ENCODE measurements around the gene PAQR9. TPM values are rescaled to one million over a fixed set of nuclear protein-coding genes. Genes with fewer than 3 reads are reported as not detected.

Gene PAQR9
- polyA plus RNA-seq, 1 donor (not counting 4 experiments of a cell fraction or from before 2014, with no cell fraction given), result not detected

DNA sequence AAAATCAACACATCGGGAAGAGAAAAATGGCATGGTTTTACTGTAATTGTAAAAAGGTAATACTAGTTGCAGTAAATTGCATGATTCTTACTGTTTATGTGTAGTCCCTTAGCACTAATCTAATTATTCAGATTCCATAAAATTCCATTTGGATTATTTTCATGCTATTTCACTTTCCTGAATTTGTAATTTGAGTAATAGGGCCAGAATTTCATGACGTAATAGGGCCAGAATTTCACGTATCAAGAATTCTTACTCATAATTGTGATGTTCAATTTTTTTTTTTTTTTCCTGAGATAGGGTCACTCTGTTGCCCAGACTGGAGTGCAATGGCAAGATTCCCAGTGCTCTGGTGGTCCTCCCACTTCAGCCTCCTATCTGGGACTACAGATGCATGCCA, 35.0 kb upstream of the PAQR9 start:
- Histone ChIP-seq H3K4me2 (ENCODE audit: control insufficient read depth, extremely low read depth, insufficient read depth, low read depth, low read length) (no peak overlapping the region), H3K36me3 (ENCODE audit: control insufficient read depth in 2 of 2, extremely low read depth in 1 of 2, insufficient read depth in 2 of 2, low read length in 2 of 2) (no peaks in the 10 kb centered on the region), H3K79me2 (ENCODE audit: control insufficient read depth, insufficient read depth, low read length) (peaks cover 23% of the 10 kb centered on the region), H3K4me3 (ENCODE audit: control insufficient read depth in 2 of 3, extremely low read depth in 1 of 3, insufficient read depth in 2 of 3, low read depth in 1 of 3, low read length in 3 of 3) (no peak overlapping the region), H3K9ac (ENCODE audit: control insufficient read depth, extremely low read depth, insufficient read depth, low read length) (no peak overlapping the region), H3K9me1 (ENCODE audit: control insufficient read depth, extremely low read depth, insufficient read depth, low read length) (no peaks in the 10 kb centered on the region), H3K27ac (ENCODE audit: control insufficient read depth, insufficient read depth, low read length) (no peak overlapping the region), H2AFZ (ENCODE audit: control insufficient read depth, low read length) (no peak overlapping the region), H3K9me3 (ENCODE audit: control insufficient read depth, low read depth, low read length) (no peaks in the 10 kb centered on the region), H3K27me3 (ENCODE audit: control insufficient read depth, extremely low read depth, insufficient read depth, low read length) (no peaks in the 10 kb centered on the region), H3K4me1 (ENCODE audit: control insufficient read depth, extremely low read depth, insufficient read depth, low read length) (peaks cover 11% of the 10 kb centered on the region), H4K20me1 (ENCODE audit: control insufficient read depth, extremely low read depth, insufficient read depth, low read length) (no peaks in the 10 kb centered on the region)
- DNase-seq (ENCODE audit: low read depth, low spot score) (no peak), FAIRE-seq (no peak)
- dilution Hi-C loops (cut with MboI; ENCODE audit: extremely low pct_ligation_motif_present, low sequenced_read_pairs), result no loop called here
- no peak for TF ChIP-seq CTCF (optimal IDR thresholded peaks at IDR 0.05 in 1 of 3, IDR thresholded peaks at IDR 0.05 in 1 of 3, conservative IDR thresholded peaks at IDR 0.05 in 1 of 3; ENCODE audit: extremely low read depth in 1 of 3, insufficient read depth in 2 of 3, low read length in 3 of 3)
- TF ChIP-seq EZH2 (IDR thresholded peaks at IDR 0.05; ENCODE audit: low read length), result no peak

DNA sequence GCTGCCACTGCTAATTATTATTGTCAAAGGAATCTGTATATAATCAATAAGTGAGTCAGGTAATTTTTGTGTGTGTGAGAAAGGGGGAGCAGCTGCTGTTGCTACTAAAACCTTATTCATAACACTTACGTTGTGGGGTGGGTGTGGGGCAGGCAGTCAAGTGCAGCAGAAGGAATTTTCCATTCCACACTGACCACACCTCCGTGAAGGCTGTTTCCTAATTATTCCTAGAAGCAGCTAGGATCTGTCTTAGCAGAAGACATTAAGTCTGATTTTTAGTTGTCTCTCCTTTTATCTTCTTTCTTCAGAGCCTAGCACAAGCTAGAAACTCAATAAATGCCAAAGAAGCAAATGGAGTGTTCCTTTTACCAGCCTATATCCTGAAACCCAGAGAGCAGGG, 33.9 kb upstream of the PAQR9 start:
- Histone ChIP-seq H3K9me1 (ENCODE audit: control insufficient read depth, extremely low read depth, insufficient read depth, low read length) (no peaks in the 10 kb centered on the region), H2AFZ (ENCODE audit: control insufficient read depth, low read length) (no peak overlapping the region), H3K4me2 (ENCODE audit: control insufficient read depth, extremely low read depth, insufficient read depth, low read depth, low read length) (no peak overlapping the region), H3K36me3 (ENCODE audit: control insufficient read depth in 2 of 2, extremely low read depth in 1 of 2, insufficient read depth in 2 of 2, low read length in 2 of 2) (no peaks in the 10 kb centered on the region), H3K4me1 (ENCODE audit: control insufficient read depth, extremely low read depth, insufficient read depth, low read length) (peaks cover 11% of the 10 kb centered on the region), H3K4me3 (ENCODE audit: control insufficient read depth in 2 of 3, extremely low read depth in 1 of 3, insufficient read depth in 2 of 3, low read depth in 1 of 3, low read length in 3 of 3) (no peak overlapping the region), H3K27ac (ENCODE audit: control insufficient read depth, insufficient read depth, low read length) (no peak overlapping the region), H4K20me1 (ENCODE audit: control insufficient read depth, extremely low read depth, insufficient read depth, low read length) (no peaks in the 10 kb centered on the region), H3K27me3 (ENCODE audit: control insufficient read depth, extremely low read depth, insufficient read depth, low read length) (no peaks in the 10 kb centered on the region), H3K9ac (ENCODE audit: control insufficient read depth, extremely low read depth, insufficient read depth, low read length) (no peak overlapping the region), H3K9me3 (ENCODE audit: control insufficient read depth, low read depth, low read length) (no peaks in the 10 kb centered on the region), H3K79me2 (ENCODE audit: control insufficient read depth, insufficient read depth, low read length) (peaks cover 12% of the 10 kb centered on the region)
- FAIRE-seq, result no peak
- DNase-seq (ENCODE audit: low read depth, low spot score), result no peak
- dilution Hi-C loops (cut with MboI; ENCODE audit: extremely low pct_ligation_motif_present, low sequenced_read_pairs), result no loop called here
- TF ChIP-seq EZH2 (IDR thresholded peaks at IDR 0.05; ENCODE audit: low read length) (no peak), CTCF (optimal IDR thresholded peaks at IDR 0.05 in 1 of 3, IDR thresholded peaks at IDR 0.05 in 1 of 3, conservative IDR thresholded peaks at IDR 0.05 in 1 of 3; ENCODE audit: extremely low read depth in 1 of 3, insufficient read depth in 2 of 3, low read length in 3 of 3) (no peak)

All from keratinocyte (primary cell).